HT-29 (cell line): Measurements from ENCODE around the gene RBMS1. TPM values are rescaled to one million over a fixed set of nuclear protein-coding genes. Genes with fewer than 3 reads are reported as not detected.

Source experiments
- DNase-seq: peaks from one replicate; pipeline ENCODE4 v3.0.0-alpha.2; 2015; ENCODE audit warnings: low spot score
- total RNA-seq: library from RNA; depleted of rRNA; stranded (reverse); fragments of >200 nt; shearing (Covaris generic); gene quantifications from 2 replicates; pipeline ENCODE4 v1.2.3, GENCODE V29; 2014

Gene RBMS1
- total RNA-seq, 1 experiment from 2014 or later, result 11.1 TPM

- no peak for DNase-seq
Observed at GRCh38 chr2:160411167-160411566, 82.4 kb downstream of the RBMS1 start.

DNA sequence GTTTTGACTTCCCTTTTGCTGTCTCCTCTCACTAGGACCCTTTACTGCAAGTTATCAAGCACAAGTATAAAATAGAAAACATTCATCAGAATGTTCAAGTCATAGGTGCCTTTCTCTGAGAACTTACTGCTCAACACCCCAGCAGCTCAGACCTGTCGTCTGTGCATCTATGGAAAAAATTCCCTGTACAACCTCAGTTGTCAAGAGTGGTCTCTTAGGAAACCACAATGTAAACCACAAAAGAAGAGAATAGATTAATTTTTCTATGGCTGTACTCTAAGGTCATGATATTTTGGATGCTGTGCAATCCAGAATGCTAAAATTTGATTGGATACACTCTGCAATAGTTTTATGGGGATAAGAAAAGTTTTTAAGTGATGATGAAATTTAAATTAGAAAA, 84.1 kb downstream of the RBMS1 start:
- DNase-seq, result no peak

DNA sequence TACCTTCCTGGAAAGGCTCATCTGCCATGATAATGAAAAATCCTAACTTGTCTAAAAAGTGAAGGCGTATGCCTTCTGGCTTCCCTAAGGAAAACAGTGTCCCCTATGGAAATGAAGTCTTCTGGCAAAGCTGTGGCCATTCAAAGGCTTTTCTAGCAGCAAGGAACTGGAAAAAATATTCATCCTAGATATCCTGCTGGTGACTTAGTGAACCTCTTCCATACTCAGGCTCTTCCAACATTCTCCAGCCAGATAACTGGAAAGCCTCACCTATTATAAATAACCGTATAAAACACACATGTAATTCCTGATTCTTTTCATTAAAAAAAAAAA, 84.7 kb downstream of the RBMS1 start:
- DNase-seq, result no peak

DNA sequence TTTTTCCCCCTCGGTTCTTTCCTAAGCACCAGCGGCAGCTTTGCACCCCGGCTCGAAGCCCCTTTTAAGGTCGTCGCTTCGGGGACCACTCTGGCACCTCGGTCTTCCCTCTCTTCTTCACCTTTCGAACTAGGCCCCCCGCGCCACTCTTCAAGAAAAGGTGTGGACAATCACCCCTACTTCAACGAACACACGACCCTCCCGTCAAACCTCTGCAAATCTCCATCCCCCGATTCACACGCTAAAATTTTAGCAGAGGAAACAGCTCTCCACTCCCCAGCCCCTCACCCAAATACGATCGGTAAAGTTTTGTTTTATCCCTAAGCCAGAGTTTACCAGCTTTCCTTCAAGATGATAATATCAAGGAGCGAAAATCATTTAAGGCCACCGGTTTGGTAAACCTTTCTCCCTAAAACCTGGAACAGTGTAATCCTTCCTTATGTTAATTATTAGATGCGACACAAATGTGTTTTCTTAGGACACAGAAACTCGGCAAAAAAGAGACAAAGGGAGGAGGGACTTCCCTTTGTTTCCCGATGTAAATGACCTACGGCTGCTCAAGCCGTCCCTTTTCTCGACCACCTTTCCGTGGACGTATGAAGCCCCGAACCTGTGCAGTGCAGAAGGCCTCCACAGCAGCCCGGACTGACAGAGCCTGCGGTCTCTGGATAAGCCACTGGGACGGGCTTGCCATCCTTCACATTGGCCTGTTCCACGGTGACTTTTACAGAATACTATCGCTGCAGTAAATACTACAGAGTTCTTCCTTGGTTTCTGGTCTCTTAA, 85.2 kb downstream of the RBMS1 start:
- DNase-seq, result no peak

DNA sequence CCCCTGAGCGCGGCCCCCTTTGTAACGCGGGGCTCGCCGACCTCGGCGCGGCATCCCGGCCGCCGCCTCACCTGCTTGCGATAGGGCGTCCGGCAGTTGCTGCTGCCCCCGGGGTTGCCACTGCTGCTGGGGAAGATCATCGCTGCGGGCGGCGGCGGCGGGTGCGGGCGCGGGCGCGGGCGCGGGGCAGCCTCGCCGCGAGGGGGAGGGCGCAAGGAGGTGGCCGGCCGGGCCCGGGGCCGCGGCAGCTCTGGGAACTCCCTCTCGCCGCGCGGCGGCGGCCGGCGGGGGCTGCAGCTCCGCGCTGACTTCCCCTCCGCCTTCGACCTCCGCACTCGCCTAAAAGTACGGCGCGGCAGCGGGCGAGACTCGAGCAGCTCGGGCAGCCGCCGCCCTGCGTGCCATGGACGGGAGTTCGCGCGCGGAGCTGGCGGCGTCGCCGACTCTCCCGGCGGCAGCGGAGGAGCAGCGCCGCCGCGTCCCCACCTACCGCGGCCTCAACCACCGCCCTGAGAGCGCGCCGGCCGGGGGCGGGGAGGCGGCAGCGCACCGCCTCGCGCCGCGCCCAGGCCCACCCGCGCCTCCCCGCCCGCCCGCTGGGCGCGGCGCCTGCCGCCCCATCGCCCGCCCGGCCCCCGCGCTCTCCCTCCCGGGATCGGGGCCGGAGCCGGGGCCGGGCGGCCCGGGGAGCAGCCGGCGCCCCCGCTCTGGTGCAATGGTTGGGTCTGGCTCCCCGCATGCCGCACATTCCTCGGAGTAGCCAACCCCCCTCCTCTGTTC, 86.0 kb downstream of the RBMS1 start:
- no peak for DNase-seq

- DNase-seq, result no peak
Observed at GRCh38 chr2:160406591-160407392, 86.8 kb downstream of the RBMS1 start.

- DNase-seq, result no peak
Observed at GRCh38 chr2:160405077-160405867, 88.3 kb downstream of the RBMS1 start.

DNA sequence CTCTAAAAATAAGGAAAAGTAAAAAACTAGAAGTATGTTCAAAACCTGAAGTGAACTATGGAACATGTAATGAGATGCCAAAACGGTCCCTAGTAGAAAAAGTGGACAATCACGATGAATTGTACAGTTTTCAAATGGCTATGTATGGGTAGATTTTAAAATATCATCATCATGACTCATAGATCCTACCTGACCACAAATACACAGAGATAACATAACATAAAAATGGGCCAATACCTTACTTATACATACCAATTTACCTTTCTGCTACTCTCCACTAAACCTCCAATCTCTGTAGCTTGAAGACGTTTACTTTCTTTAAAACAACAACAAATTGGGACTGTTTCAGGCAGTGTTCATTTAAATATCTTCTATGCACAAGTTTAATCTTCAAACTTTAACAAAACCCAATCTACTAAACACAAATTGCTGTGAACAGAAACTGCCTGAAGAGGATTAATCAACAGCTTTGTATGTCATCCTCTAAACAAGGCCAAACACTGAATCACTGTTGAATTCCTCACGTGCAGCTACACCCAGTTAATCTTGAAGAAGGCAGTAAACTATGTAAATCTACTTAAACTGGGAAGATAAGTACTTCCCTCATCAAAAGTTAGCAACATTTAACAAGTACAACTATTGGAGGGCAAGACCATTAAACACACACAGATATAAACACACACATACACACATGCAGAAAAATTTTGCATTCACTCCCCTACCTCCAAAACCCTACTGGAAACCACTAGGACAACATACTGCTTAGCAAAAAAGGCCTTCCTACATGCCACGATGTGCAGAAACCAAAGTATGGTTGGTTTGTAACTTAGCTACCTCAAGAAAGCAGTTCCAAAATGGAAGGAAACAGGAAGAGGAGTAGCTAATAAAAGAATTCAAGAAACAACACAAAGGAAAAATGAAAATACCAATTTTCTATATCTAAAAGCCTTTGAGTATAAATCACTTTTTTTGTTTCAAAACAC, 90.3 kb downstream of the RBMS1 start:
- DNase-seq, result peak; percentile 30

DNA sequence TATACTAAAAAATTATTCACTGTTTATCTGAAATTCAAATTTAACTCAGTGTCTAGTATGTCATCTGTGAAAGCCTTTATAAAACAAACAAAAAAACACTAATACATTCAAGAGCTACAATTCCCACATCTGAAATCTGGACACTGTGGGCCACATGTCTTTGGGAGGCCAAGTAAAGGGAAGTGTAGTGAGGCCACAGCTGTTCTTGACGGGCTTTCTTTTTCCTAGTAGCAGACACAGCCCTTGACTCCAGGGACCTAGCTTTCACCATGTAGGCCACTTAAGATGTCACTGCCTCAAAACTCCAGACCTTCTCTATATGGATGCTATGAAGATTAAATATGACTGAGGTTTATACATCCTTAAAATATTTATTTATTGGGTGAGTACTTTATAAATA, 91.1 kb downstream of the RBMS1 start:
- DNase-seq, result no peak

DNA sequence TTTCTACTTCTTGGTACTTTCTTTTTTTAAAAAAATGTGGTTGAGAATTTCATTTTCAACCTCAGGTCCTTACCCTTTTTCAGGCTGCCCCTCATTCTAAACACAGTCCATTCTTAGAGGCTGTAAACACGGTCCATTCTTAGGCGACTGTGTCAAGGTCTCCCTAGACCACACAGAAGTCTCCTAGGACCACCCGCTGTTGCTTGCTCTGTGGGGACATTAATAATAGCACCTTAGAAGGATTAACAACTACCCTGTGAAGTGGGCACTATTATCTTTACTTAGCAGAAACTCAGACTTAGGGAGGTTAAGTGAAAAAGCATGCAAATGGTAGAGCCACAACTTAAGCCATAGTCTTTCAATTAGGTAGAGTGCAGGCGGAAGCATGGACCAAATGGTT, 91.7 kb downstream of the RBMS1 start:
- DNase-seq, result no peak

- no peak for DNase-seq
Observed at GRCh38 chr2:160399880-160400279, 93.7 kb downstream of the RBMS1 start.

GRCh38 chr2:160397530-160397865, 96.1 kb downstream of the RBMS1 start:
- DNase-seq, result no peak

- no peak for DNase-seq
Observed at GRCh38 chr2:160394153-160394552, 99.5 kb downstream of the RBMS1 start.

DNA sequence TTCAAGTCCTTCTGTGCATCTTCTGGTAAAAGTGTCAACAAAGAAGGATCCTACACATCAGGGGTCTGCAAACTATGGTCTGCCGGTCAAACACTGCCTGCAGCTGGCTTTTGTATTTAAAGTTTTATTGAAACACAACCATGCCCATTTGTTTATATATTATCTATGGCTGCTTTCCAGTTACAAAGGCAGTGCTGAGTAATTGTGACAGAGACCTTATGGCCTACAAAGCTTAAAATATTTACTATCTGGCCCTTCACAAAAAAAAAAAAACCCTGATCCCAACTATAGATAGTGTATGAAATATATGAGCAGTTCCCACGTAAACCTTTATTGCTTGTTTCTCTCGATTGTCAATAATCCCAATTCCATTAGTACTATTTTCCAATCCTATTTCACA, 101.4 kb downstream of the RBMS1 start:
- DNase-seq, result no peak

GRCh38 chr2:160390544-160391455, 102.8 kb downstream of the RBMS1 start:
- no peak for DNase-seq

DNA sequence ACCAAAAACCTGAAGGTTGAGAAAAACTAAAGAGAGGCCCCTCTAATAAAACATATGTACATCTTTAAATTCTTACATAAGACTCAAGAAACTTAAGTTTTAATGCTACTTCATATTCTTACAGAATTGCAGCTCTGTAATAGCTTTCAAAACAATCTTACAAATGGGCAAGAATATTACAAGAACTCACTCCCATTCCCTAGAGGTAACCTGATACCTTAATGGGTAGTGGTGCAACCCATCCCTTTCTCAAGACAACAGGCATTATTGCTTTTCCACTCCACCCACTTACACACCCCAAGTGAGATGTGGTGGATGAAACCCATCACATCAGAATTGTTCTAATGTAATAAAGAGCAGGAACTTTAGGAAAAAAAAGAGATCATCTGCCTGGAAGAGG, 103.7 kb downstream of the RBMS1 start:
- no peak for DNase-seq

DNA sequence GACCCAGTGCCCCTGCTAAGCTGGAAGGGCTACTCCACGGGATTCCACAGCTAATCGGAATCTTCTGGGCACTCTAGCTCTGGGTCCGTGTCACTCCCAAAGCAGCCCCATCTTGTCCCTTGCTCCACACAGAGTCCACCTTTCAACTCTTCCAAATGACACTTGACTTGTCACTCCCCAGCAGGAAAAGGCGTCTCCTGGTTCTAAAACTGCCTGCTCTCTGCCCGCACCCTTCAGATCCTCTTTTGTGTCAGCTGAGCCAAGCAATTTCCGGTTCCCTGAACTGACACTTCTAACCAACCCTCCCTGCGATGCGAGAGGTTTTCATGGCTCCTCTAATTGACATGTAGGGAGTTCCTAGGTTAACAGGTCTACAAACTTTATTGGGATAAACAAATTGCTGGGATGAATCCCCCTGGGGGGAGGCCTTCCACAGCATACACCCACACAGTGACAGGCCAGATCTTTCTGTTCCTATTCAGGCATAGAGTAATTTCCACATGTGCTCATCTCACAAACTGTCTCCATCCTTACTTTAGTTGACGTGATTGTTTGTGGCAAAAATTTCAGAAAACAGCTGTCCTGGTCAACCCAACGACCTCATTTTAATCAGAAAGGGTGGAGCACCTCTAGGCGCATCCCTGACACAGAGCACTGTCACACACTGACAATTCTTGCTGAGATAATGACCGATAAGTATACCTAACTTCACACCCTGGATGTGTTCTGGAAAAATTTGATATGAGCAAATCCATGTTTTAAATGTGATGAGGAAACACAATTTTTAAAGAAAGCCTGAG, 104.9 kb downstream of the RBMS1 start:
- no peak for DNase-seq

- DNase-seq, result no peak
Observed at GRCh38 chr2:160387558-160388262, 105.9 kb downstream of the RBMS1 start.
